WI38 (cell line): ENCODE data around the gene SERAC1.

Experiments used
- H3K4me3 ChIP-seq: 2 replicates; pipeline ENCODE4 v1.5.1; 2011; ENCODE audit warnings: low read depth, mild to moderate bottlenecking, control low read depth, low read length
- TF ChIP-seq, protein P1 (sequence below): IDR thresholded peaks from 2 replicates; pipeline ENCODE4 v1.5.1; 2012; ENCODE audit warnings: low read depth, mild to moderate bottlenecking, control low read depth, low read length

Gene SERAC1

DNA sequence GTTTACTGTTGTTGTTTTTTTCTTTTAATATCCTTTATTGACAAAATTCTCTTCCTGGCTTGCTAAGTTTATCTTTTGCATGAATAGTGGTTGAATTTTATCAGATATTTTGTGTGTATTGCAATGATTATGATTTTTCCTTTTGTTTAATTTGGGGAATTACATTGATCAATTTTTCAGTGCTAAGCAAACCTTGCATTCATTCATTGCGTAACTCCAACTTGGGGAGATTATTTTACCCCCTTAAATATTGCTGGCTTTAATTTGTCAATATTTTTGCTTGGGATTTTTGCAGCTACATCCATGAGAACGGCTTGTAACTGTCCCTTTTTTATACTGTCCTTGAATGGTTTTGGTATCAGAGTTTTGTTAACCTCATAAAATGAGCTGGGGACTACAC is 63.4 kb downstream of the SERAC1 start:
- TF ChIP-seq, protein P1, sequence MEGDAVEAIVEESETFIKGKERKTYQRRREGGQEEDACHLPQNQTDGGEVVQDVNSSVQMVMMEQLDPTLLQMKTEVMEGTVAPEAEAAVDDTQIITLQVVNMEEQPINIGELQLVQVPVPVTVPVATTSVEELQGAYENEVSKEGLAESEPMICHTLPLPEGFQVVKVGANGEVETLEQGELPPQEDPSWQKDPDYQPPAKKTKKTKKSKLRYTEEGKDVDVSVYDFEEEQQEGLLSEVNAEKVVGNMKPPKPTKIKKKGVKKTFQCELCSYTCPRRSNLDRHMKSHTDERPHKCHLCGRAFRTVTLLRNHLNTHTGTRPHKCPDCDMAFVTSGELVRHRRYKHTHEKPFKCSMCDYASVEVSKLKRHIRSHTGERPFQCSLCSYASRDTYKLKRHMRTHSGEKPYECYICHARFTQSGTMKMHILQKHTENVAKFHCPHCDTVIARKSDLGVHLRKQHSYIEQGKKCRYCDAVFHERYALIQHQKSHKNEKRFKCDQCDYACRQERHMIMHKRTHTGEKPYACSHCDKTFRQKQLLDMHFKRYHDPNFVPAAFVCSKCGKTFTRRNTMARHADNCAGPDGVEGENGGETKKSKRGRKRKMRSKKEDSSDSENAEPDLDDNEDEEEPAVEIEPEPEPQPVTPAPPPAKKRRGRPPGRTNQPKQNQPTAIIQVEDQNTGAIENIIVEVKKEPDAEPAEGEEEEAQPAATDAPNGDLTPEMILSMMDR = no peak
- no peak overlapping the region for H3K4me3 ChIP-seq

DNA sequence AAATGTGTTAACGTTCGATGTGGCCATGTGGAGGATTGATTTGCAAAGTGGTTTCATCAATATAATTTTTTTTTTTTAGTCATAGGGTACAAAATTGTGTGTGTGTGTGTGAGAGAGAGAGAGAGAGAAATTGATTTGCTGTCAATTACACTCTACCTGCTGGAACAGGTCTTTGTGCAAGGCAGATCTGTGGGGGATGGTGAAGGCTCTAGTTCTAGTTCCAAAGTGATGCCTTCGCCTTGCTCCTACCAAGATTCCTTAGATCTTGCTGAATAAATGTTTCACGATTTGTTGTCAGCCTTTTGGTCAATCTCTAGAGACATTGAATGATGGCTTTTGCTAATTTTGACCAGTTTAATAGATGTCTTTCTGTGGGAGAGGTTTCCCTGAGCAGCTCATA is 64.8 kb downstream of the SERAC1 start:
- TF ChIP-seq, protein P1 = no peak

DNA sequence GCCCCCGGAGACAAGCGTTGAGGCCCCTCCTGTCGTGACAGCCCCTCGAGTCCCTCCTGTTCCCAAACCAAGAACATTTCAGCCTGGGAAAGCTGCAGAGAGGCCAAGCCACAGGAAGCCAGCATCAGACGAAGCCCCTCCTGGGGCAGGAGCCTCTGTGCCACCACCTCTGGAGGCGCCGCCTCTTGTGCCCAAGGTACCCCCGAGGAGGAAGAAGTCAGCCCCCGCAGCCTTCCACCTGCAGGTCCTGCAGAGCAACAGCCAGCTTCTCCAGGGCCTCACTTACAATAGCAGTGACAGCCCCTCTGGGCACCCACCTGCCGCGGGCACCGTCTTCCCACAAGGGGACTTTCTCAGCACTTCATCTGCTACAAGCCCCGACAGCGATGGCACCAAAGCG is 72.4 kb downstream of the SERAC1 start:
- H3K4me3 ChIP-seq = no peak overlapping the region
- TF ChIP-seq, protein P1 = no peak

More for the DNA sequence above, 64.8 kb downstream of the SERAC1 start:
- no peak overlapping the region for H3K4me3 ChIP-seq

DNA sequence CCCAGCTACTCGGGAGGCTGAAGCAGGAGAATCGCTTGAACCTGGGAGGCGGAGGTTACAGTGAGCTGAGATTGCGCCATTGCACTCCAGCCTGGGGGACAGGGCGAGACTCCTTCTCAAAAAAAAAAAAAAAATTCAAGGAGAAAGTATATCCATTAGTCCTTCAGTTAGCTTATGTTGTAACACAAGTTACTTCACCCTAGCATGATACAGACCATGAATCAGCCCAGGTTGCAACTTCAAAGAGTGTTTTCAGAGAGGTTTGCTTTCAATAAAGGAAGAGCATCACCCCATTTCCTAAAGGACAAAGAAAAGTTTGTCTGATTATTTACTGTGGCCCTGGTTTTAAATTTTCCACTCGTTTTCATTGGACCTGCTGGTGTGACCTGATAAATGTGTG is 73.0 kb downstream of the SERAC1 start:
- no peak overlapping the region for H3K4me3 ChIP-seq
- TF ChIP-seq, protein P1 = no peak

DNA sequence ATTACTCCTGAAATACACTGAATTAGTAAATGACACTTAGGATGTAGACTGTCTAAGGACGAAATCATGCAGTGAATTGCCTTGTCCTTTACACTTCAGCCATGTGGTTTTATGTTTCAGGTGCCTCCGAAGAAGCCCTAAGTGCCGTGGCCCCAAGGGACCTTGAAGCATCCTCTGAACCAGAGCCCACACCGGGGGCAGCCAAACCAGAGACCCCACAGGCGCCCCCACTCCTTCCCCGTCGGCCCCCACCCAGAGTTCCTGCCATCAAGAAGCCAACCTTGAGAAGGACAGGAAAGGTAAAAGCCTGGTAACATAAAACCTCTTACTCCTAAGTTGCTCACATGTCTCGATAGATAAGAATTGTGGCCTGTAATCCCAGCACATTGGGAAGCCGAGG is 75.3 kb downstream of the SERAC1 start:
- H3K4me3 ChIP-seq = no peak overlapping the region
- TF ChIP-seq, protein P1 = no peak

DNA sequence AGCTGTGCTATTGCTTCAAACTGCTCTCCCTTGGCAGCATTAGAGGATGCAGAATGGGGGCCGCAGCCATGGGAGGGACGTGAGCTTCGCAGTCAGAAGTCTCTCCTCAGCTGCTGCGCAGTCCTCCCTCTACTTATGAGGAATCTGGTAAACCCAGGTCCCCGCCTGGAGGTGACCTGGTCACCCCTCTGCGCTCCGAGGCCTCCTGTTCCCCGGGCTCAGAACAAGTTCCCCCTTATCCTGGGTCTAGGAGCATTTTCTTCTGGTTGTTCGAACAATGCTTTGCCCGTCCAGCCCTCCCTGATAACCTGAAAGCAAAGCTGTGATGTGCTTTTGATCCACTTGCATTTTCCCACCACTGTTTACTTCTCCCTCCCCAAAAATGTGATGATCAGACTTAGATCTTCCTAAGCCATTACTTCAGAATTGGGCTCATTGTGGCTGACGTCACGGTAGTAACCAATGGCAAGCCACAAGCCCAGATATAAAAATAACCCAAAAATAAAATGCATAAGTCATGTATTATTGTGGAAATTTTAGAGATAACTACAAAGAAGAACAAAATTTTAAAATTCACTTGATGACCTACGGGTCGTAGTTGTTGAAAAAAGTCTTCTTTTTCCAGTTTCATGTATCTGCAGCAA is 80.7 kb downstream of the SERAC1 start:
- TF ChIP-seq, protein P1 = no peak
- H3K4me3 ChIP-seq = no peak overlapping the region

DNA sequence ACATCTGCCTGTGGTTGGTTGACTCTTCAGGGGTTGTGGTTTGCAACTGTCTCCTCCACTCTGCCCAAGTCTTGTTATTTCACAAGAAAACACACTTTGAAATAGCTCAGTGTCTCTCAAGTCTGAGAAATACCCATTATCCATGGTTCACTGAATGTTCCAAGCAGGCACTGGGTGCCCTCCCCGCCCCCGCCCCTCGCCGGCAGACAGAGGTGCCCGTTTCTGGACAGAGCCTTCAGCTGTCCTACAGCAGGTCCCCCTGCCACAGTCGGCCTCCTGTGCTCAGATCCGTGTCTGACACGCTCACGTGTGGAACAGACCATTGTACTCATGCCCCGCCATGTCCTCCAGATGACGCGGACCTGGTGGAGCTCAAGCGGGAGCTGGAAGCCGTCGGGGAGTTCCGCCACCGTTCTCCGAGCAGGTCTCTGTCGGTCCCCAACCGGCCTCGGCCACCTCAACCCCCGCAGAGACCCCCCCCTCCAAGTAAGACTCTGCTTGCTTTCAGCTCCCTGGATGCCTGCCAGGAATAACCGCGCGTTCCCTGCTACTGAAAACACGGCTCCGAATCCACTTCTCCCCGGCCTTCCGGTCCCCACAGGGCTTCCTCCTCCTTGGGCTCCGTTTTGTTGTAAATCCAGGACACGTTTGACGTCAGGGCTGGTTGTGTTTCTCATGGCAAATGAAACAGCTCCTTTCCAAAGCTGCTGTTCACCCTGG is 81.4 kb downstream of the SERAC1 start:
- no peak overlapping the region for H3K4me3 ChIP-seq
- TF ChIP-seq, protein P1 = no peak
